Prostate gland (tissue), 2 donors: ENCODE measurements around the gene ANGPT4. TPM values are rescaled to one million over a fixed set of nuclear protein-coding genes. Genes with fewer than 3 reads are reported as not detected.

ENCODE experiments used
- DNase-seq: peaks from one replicate; pipeline ENCODE4 v3.0.0-alpha.2; 2019; ENCODE audit warnings: low spot score
- H3K27ac ChIP-seq, 2 donors: fragments of 200-600 bp; sonication (generic); 2 replicates each; pipeline ENCODE4 v1.5.1; 2017 to 2019
- H3K27me3 ChIP-seq: fragments of 200-600 bp; sonication (generic); replicated peaks from 2 replicates; pipeline ENCODE4 v1.5.1; 2019; ENCODE audit not compliant: insufficient read depth
- H3K36me3 ChIP-seq, 2 donors: fragments of 200-600 bp; sonication (generic); 1 replicate in 1 of 2; 2 replicates in 1 of 2; pipeline versions ENCODE4 v1.5.1 to v1.8.1; 2017 to 2019
- H3K4me1 ChIP-seq: fragments of 200-600 bp; sonication (generic); replicated peaks from 2 replicates; pipeline ENCODE4 v1.5.1; 2019
- H3K4me3 ChIP-seq, 2 donors: fragments of 200-600 bp; sonication (generic); 2 replicates each; pipeline ENCODE4 v1.5.1; 2017 to 2019
- H3K9me3 ChIP-seq: fragments of 200-600 bp; sonication (generic); 2 replicates; pipeline ENCODE4 v1.5.1; 2017
- CTCF ChIP-seq, 4 experiments: fragments of 200-600 bp in 2 of 4; fragments of 450-650 bp in 2 of 4; sonication (generic) in 2 of 4; IDR thresholded peaks; 1 replicate in 3 of 4; 2 replicates in 1 of 4; pipeline ENCODE4 v1.5.1; 2016 to 2019; ENCODE audit warnings: antibody characterized with exemption in 4 of 4, mild to moderate bottlenecking in 2 of 4, moderate library complexity in 2 of 4
- POLR2A ChIP-seq: fragments of 450-650 bp; IDR thresholded peaks from one replicate; pipeline ENCODE4 v1.6.1; 2016; ENCODE audit warnings: antibody characterized with exemption, mild to moderate bottlenecking
- POLR2AphosphoS5 ChIP-seq: sonication (generic); formaldehyde crosslinking; IDR thresholded peaks from one replicate; pipeline ENCODE4 v1.6.1; 2017; ENCODE audit warnings: antibody characterized with exemption
- WGBS: methylation state at CpG from one replicate; pipeline ENCODE4 v1.1.5; 2018; 5-methylcytosine and 5-hydroxymethylcytosine counted together
- intact Hi-C: fragments of 100-400 bp; cut with DNase I; formaldehyde crosslinking; loops from one replicate; pipeline ENCODE4 v1.14.2; 2022
- total RNA-seq, 2 donors: library from RNA; depleted of rRNA; stranded (reverse); fragments of >200 nt; gene quantifications; one replicate each; pipeline ENCODE4 v1.1.0, GENCODE V29; 2016

Gene ANGPT4
- total RNA-seq, 2 donors from 2014 or later, result 0.27 to 1.2 TPM

- H3K27ac ChIP-seq, result no peak overlapping the region
- no peaks in the 10 kb centered on the region for H3K9me3 ChIP-seq
- no peak overlapping the region for H3K4me3 ChIP-seq
- no peaks in the 10 kb centered on the region for H3K4me1 ChIP-seq
- intact Hi-C loops, result no loop called here
- no peaks in the 10 kb centered on the region for H3K27me3 ChIP-seq
- 68% methylated on average over 12 of the region's 12 CpGs for WGBS
- H3K36me3 ChIP-seq, result no peaks in the 10 kb centered on the region
- DNase-seq, result no peak
- TF ChIP-seq POLR2AphosphoS5, result no peak
- TF ChIP-seq POLR2A, result no peak
Observed at GRCh38 chr20:910870-911770, 5.0 kb downstream of the ANGPT4 start.

- intact Hi-C loops, result no loop called here
- Histone ChIP-seq H3K27me3 (no peaks in the 10 kb centered on the region), H3K36me3 (no peaks in the 10 kb centered on the region), H3K27ac (no peak overlapping the region), H3K4me3 (no peak overlapping the region), H3K9me3 (no peaks in the 10 kb centered on the region), H3K4me1 (no peaks in the 10 kb centered on the region)
- DNase-seq, result no peak
- TF ChIP-seq CTCF (IDR thresholded peaks at IDR 0.05) (no peak), POLR2A (no peak), POLR2AphosphoS5 (no peak)
- 65% methylated on average over 9 of the region's 9 CpGs for WGBS
Observed at GRCh38 chr20:910132-910869, 5.8 kb downstream of the ANGPT4 start.

GRCh38 chr20:909641-910040, 6.5 kb downstream of the ANGPT4 start:
- H3K9me3 ChIP-seq, result no peaks in the 10 kb centered on the region
- WGBS, result 75% methylated on average over 3 of the region's 3 CpGs
- DNase-seq, result no peak
- TF ChIP-seq POLR2A (no peak), CTCF (IDR thresholded peaks at IDR 0.05) (no peak), POLR2AphosphoS5 (no peak)
- intact Hi-C loops, result no loop called here
- no peak overlapping the region for H3K27ac ChIP-seq
- no peaks in the 10 kb centered on the region for H3K36me3 ChIP-seq
- H3K4me1 ChIP-seq, result no peaks in the 10 kb centered on the region
- H3K4me3 ChIP-seq, result no peak overlapping the region
- H3K27me3 ChIP-seq, result no peaks in the 10 kb centered on the region

GRCh38 chr20:906703-907270, 9.3 kb downstream of the ANGPT4 start:
- no peak overlapping the region for H3K27ac ChIP-seq
- no peak for DNase-seq
- H3K4me1 ChIP-seq, result no peaks in the 10 kb centered on the region
- H3K36me3 ChIP-seq, result no peaks in the 10 kb centered on the region
- no peaks in the 10 kb centered on the region for H3K27me3 ChIP-seq
- 81% methylated on average over 4 of the region's 4 CpGs for WGBS
- H3K9me3 ChIP-seq, result no peaks in the 10 kb centered on the region
- no peak for TF ChIP-seq CTCF (IDR thresholded peaks at IDR 0.05)
- TF ChIP-seq POLR2A, result no peak
- no peak for TF ChIP-seq POLR2AphosphoS5
- intact Hi-C loops, result no loop called here
- H3K4me3 ChIP-seq, result no peak overlapping the region

GRCh38 chr20:906001-906520, 10.1 kb downstream of the ANGPT4 start:
- Histone ChIP-seq H3K4me1 (no peaks in the 10 kb centered on the region), H3K27me3 (no peaks in the 10 kb centered on the region), H3K36me3 (no peaks in the 10 kb centered on the region), H3K9me3 (no peaks in the 10 kb centered on the region), H3K4me3 (no peak overlapping the region), H3K27ac (no peak overlapping the region)
- TF ChIP-seq POLR2A, result no peak
- no peak for TF ChIP-seq POLR2AphosphoS5
- TF ChIP-seq CTCF (IDR thresholded peaks at IDR 0.05), result no peak
- intact Hi-C loops, result no loop called here
- no peak for DNase-seq
- WGBS, result 87% methylated on average over 6 of the region's 6 CpGs
